Activated CD8-positive, alpha-beta memory T cell treated with anti-CD3 and anti-CD28 coated beads, Interleukin-2, amount 50 U/mL, for 24 hours (primary cell): ENCODE results near the gene GFOD1.

Source experiments
- DNase-seq: peaks from one replicate; pipeline ENCODE4 v3.0.0-alpha.2; 2020; ENCODE audit errors: extremely low read depth

GFOD1 gene

GRCh38 chr6:13485923-13486562, 1.4 kb downstream of the GFOD1 start:
- DNase-seq, result no peak

- no peak for DNase-seq
Observed at GRCh38 chr6:13485303-13485702, 2.1 kb downstream of the GFOD1 start.

- DNase-seq, result no peak
Observed at GRCh38 chr6:13484827-13485226, 2.6 kb downstream of the GFOD1 start.

GRCh38 chr6:13484138-13484708, 3.2 kb downstream of the GFOD1 start:
- no peak for DNase-seq

GRCh38 chr6:13480631-13481501, 6.5 kb downstream of the GFOD1 start:
- DNase-seq, result no peak

GRCh38 chr6:13479971-13480434, 7.4 kb downstream of the GFOD1 start:
- DNase-seq, result no peak

GRCh38 chr6:13479206-13479800, 8.1 kb downstream of the GFOD1 start:
- no peak for DNase-seq

- no peak for DNase-seq
Observed at GRCh38 chr6:13478525-13478966, 8.9 kb downstream of the GFOD1 start.

GRCh38 chr6:13474787-13475186, 12.6 kb downstream of the GFOD1 start:
- DNase-seq, result no peak

GRCh38 chr6:13474360-13474759, 13.0 kb downstream of the GFOD1 start:
- no peak for DNase-seq

GRCh38 chr6:13473768-13474165, 13.6 kb downstream of the GFOD1 start:
- DNase-seq, result no peak

- DNase-seq, result no peak
Observed at GRCh38 chr6:13472976-13473767, 14.2 kb downstream of the GFOD1 start.

- DNase-seq, result no peak
Observed at GRCh38 chr6:13472099-13472498, 15.3 kb downstream of the GFOD1 start.

GRCh38 chr6:13471184-13471583, 16.2 kb downstream of the GFOD1 start:
- no peak for DNase-seq

GRCh38 chr6:13470238-13471140, 16.9 kb downstream of the GFOD1 start:
- no peak for DNase-seq

- DNase-seq, result no peak
Observed at GRCh38 chr6:13469693-13470092, 17.7 kb downstream of the GFOD1 start.

GRCh38 chr6:13468839-13469238, 18.6 kb downstream of the GFOD1 start:
- no peak for DNase-seq

GRCh38 chr6:13467216-13467600, 20.2 kb downstream of the GFOD1 start:
- DNase-seq, result no peak

- no peak for DNase-seq
Observed at GRCh38 chr6:13466304-13467215, 20.8 kb downstream of the GFOD1 start.
